Esophagus squamous epithelium (tissue), 4 donors: Measurements from ENCODE around the gene BNC2.

Source experiments
- CTCF ChIP-seq, 6 experiments: fragments of 450-650 bp in 4 of 6; fragments of 200-600 bp in 2 of 6; sonication (generic) in 2 of 6; IDR thresholded peaks; one replicate each; pipeline ENCODE4 v1.5.1; 2016 to 2019; ENCODE audit warnings: antibody characterized with exemption in 6 of 6, mild to moderate bottlenecking in 4 of 6, moderate library complexity in 4 of 6
- POLR2A ChIP-seq, 4 donors: fragments of 450-650 bp; IDR thresholded peaks; one replicate each; pipeline ENCODE4 v1.6.1; 2017; ENCODE audit warnings: antibody characterized with exemption in 4 of 4, mild to moderate bottlenecking in 4 of 4, moderate library complexity in 3 of 4

- TF ChIP-seq CTCF (IDR thresholded peaks at IDR 0.05) (no peak), POLR2A (IDR thresholded peaks at IDR 0.05) (no peak)
Observed at GRCh38 chr9:16417749-16418148, 452.7 kb downstream of the BNC2 start.
